A549 (cell line): ENCODE results near the gene ASB2. TPM values are rescaled to one million over a fixed set of nuclear protein-coding genes. Genes with fewer than 3 reads are reported as not detected.

Experiments used
- ATAC-seq, 2 experiments: fragments of 200-7000 bp in 1 of 2; fragments of >200 bp in 1 of 2; cut with Nextera tagmentation in 1 of 2; cut with Tn5 transposase in 1 of 2; 3 replicates each; pipeline versions ENCODE4 v1.8.0 to v1.9.1; 2018 to 2020; ENCODE audit warnings: mild to moderate bottlenecking in 1 of 2, moderate library complexity in 1 of 2
- CTCF ChIA-PET: fragments of 300-600 bp; sonication (Branson Sonifier 250); formaldehyde crosslinking; extraction: SDS; loops from one replicate; lab custom pipeline; 2021; ENCODE audit warnings: antibody characterized with exemption, inconsistent platforms; lab: Yijun Ruan, JAX
- POLR2A ChIA-PET: fragments of 350-600 bp; formaldehyde crosslinking; extraction: SDS; loops from one replicate; lab custom pipeline; 2021; ENCODE audit warnings: antibody characterized with exemption, inconsistent platforms; lab: Yijun Ruan, JAX
- DNase-seq, 2 experiments: peaks; one replicate each; pipeline versions ENCODE4 v3.0.0 to v3.0.0-alpha.2; 2011 to 2016; ENCODE audit warnings: low read depth in 1 of 2, low spot score in 1 of 2
- FAIRE-seq: peaks from 2 replicates; lab custom pipeline; 2011; peaks lifted over from hg19 to GRCh38; lab: Jason Lieb, UNC
- H3K27ac ChIP-seq, 2 experiments: fragments of >200 bp; sonication (Bioruptor Twin); formaldehyde crosslinking; 3 replicates each; pipeline ENCODE4 v1.5.1; 2016 to 2017
- H3K4me1 ChIP-seq: fragments of >200 bp; sonication (Bioruptor Twin); formaldehyde crosslinking; 3 replicates; pipeline ENCODE4 v1.6.1; 2016
- H3K4me2 ChIP-seq: fragments of >200 bp; sonication (Bioruptor Twin); formaldehyde crosslinking; 3 replicates; pipeline ENCODE4 v1.6.1; 2016
- H3K4me3 ChIP-seq: fragments of >200 bp; sonication (Bioruptor Twin); formaldehyde crosslinking; 3 replicates; pipeline ENCODE4 v1.5.1; 2016
- H3K9me3 ChIP-seq: fragments of >200 bp; sonication (Bioruptor Twin); formaldehyde crosslinking; 3 replicates; pipeline ENCODE4 v1.6.1; 2016
- CBX2 ChIP-seq: fragments of 200-600 bp; sonication (generic); IDR thresholded peaks from 2 replicates; pipeline ENCODE4 v1.6.1; 2016; ENCODE audit warnings: low read depth, mild to moderate bottlenecking, borderline replicate concordance
- CEBPB ChIP-seq, 2 experiments: fragments of >200 bp in 1 of 2; sonication (Bioruptor Twin) in 1 of 2; formaldehyde crosslinking in 1 of 2; IDR thresholded peaks; 2 replicates each; pipeline ENCODE4 v1.6.1; 2012 to 2016
- EP300 ChIP-seq, 2 experiments: fragments of >200 bp; sonication (Bioruptor Twin); formaldehyde crosslinking; IDR thresholded peaks; 2 replicates in 1 of 2; 3 replicates in 1 of 2; pipeline ENCODE4 v1.6.1; 2016 to 2017
- ESRRA ChIP-seq: fragments of 150-350 bp; IDR thresholded peaks from 2 replicates; pipeline ENCODE4 v1.6.1; 2014; ENCODE audit warnings: mild to moderate bottlenecking, low read length, borderline replicate concordance
- FOSL2 ChIP-seq, 2 experiments: fragments of 450-650 bp in 1 of 2; fragments of >200 bp in 1 of 2; sonication (Bioruptor Twin) in 1 of 2; formaldehyde crosslinking; IDR thresholded peaks; 2 replicates each; pipeline versions ENCODE4 v1.5.0 to v1.6.1; 2016 to 2020; ENCODE audit warnings: mild to moderate bottlenecking in 1 of 2, moderate library complexity in 1 of 2
- FOXS1 ChIP-seq: fragments of 250-450 bp; sonication (Bioruptor Pico); IDR thresholded peaks from 2 replicates; pipeline ENCODE4 v1.5.0; 2020; ENCODE audit warnings: mild to moderate bottlenecking, moderate library complexity
- GATA3 ChIP-seq: IDR thresholded peaks from 2 replicates; pipeline ENCODE4 v1.6.1; 2012; ENCODE audit warnings: borderline replicate concordance
- HES2 ChIP-seq: fragments of >200 bp; sonication (Bioruptor Twin); formaldehyde crosslinking; IDR thresholded peaks from 2 replicates; pipeline ENCODE4 v1.6.1; 2016
- HOXB5 ChIP-seq: fragments of 250-450 bp; sonication (Bioruptor Pico); IDR thresholded peaks from 2 replicates; pipeline ENCODE4 v1.5.0; 2020; ENCODE audit warnings: mild to moderate bottlenecking, moderate library complexity
- JUN ChIP-seq, 2 experiments: fragments of >200 bp; sonication (Bioruptor Twin); formaldehyde crosslinking; IDR thresholded peaks; 2 replicates in 1 of 2; 3 replicates in 1 of 2; pipeline ENCODE4 v1.6.1; 2016 to 2017
- JUNB ChIP-seq: fragments of >200 bp; sonication (Bioruptor Twin); formaldehyde crosslinking; IDR thresholded peaks from 2 replicates; pipeline ENCODE4 v1.6.1; 2016
- MAFK ChIP-seq: fragments of 450-650 bp; IDR thresholded peaks from 2 replicates; pipeline ENCODE4 v1.6.1; 2014; ENCODE audit not compliant: partially characterized antibody
- MYC ChIP-seq: IDR thresholded peaks from 2 replicates; pipeline ENCODE4 v1.6.1; 2012; ENCODE audit warnings: mild to moderate bottlenecking, inconsistent platforms, low read length, improper control_type of control experiment, borderline replicate concordance
- NPAS2 ChIP-seq: fragments of 250-450 bp; sonication (Bioruptor Pico); IDR thresholded peaks from 2 replicates; pipeline ENCODE4 v1.8.0; 2022; ENCODE audit warnings: mild to moderate bottlenecking, moderate library complexity, borderline replicate concordance
- RAD21 ChIP-seq, 2 experiments: fragments of >200 bp in 1 of 2; sonication (Bioruptor Twin) in 1 of 2; formaldehyde crosslinking in 1 of 2; IDR thresholded peaks in 1 of 2; conservative IDR thresholded peaks in 1 of 2; 2 replicates in 1 of 2; 3 replicates in 1 of 2; pipeline ENCODE4 v1.6.1; 2012 to 2018; ENCODE audit warnings: inconsistent platforms in 1 of 2
- RNF2 ChIP-seq: fragments of 200-600 bp; sonication (generic); IDR thresholded peaks from 2 replicates; pipeline ENCODE4 v1.6.1; 2016; ENCODE audit warnings: low read depth, mild to moderate bottlenecking, antibody characterized with exemption, moderate library complexity, borderline replicate concordance
- TFCP2L1 ChIP-seq: fragments of 250-450 bp; sonication (Bioruptor Pico); IDR thresholded peaks from 2 replicates; pipeline ENCODE4 v1.5.0; 2021; ENCODE audit warnings: mild to moderate bottlenecking
- ZC3H11A ChIP-seq: fragments of 450-650 bp; IDR thresholded peaks from 2 replicates; pipeline ENCODE4 v1.6.1; 2014; ENCODE audit warnings: antibody characterized with exemption, mild to moderate bottlenecking
- ZFP36 ChIP-seq: fragments of 450-650 bp; IDR thresholded peaks from 2 replicates; pipeline ENCODE4 v1.6.1; 2014; ENCODE audit warnings: borderline replicate concordance; ENCODE audit not compliant: partially characterized antibody
- WGBS: methylation state at CpG from one replicate; pipeline ENCODE4 v1.1.6; 2017; ENCODE audit errors: missing lambda C conversion rate; 5-methylcytosine and 5-hydroxymethylcytosine counted together
- polyA plus RNA-seq, 4 experiments: library from polyadenylated mRNA; depleted of rRNA in 3 of 4; stranded (reverse); fragments of >200 nt; fragmentation: RNase III in 1 of 4; extraction: RNeasy Plus Mini Kit Qiagen cat#74134 plus additional on column Dnase treatment in 1 of 4; gene quantifications; 2 replicates in 3 of 4; 3 replicates in 1 of 4; pipeline ENCODE4 v1.2.3, GENCODE V29; 2011 to 2017
- TF ChIP-seq, protein P1 (sequence below): IDR thresholded peaks from 2 replicates; pipeline ENCODE4 v1.6.1; 2012
- TF ChIP-seq, protein P2 (sequence below): fragments of >200 bp; sonication (Bioruptor Twin); formaldehyde crosslinking; IDR thresholded peaks from 3 replicates; pipeline ENCODE4 v1.5.1; 2016
- TF ChIP-seq, protein P3 (sequence below): fragments of 450-650 bp; IDR thresholded peaks from 2 replicates; pipeline ENCODE4 v1.6.1; 2014; ENCODE audit warnings: antibody characterized with exemption
- TF ChIP-seq, protein P4 (sequence below): fragments of >200 bp; sonication (Bioruptor Twin); formaldehyde crosslinking; IDR thresholded peaks from 3 replicates; pipeline ENCODE4 v1.6.1; 2016

Gene ASB2
- polyA plus RNA-seq, 2 of the 4 experiments (the other 2 are of a cell fraction): 0.03 to 0.10 TPM

- Histone ChIP-seq H3K27ac (peak overlapping the region in 1 of 2 experiments; percentile 36; a peak in 3 of 6 replicates), H3K4me2 (no peak overlapping the region), H3K4me3 (no peak overlapping the region), H3K9me3 (no peaks in the 10 kb centered on the region), H3K4me1 (peaks cover 31% of the 10 kb centered on the region)
- ChIA-PET POLR2A (no interaction called here), CTCF (interaction anchor here (1.2 to 25.8 kb wide), 5 partner anchors 10 to 219 kb away, joined by 5 to 601 read pairs (median 8); no protein-coding TSS in a partner anchor)
- ATAC-seq (no peak), FAIRE-seq (no peak), DNase-seq (no peak)
- TF ChIP-seq ZFP36 (no peak), ZC3H11A (peak; percentile 78)
- 93% methylated on average over 3 of the region's 3 CpGs for WGBS
Observed at GRCh38 chr14:93960774-93961438, 15.5 kb downstream of the ASB2 start.

DNA sequence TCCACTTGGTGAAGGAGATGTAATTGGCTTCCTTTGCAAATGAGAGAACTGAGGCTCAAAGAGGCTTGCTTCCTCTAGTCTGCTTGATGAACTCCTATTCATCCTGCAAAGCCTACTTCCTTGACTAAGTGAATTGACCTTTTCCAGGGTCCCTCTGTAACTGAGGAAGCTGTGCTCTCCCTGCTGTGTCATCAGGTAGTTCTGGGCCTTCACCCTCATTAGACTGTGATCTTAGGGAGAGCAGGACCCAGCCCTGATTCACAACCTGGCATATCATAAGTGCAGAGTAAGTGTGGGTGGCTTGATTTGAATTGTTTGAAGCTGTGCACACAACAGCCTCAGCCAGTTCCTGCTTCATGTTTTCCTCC is 16.3 kb downstream of the ASB2 start:
- FAIRE-seq (no peak), DNase-seq (no peak), ATAC-seq (peak in 1 of 2 experiments; percentile 2; a peak in 1 of 6 replicates)
- TF ChIP-seq MYC: no peak
- peak overlapping the region; percentile 64 for H3K4me2 ChIP-seq
- ChIA-PET CTCF (interaction anchor here (1.2 to 25.8 kb wide), 5 partner anchors 10 to 220 kb away, joined by 5 to 601 read pairs (median 8); no protein-coding TSS in a partner anchor), POLR2A (no interaction called here)
- peaks cover 23% of the 10 kb centered on the region for H3K4me1 ChIP-seq
- peak overlapping the region; percentile 56 to 81; a peak in 4 of 6 replicates for H3K27ac ChIP-seq
- H3K4me3 ChIP-seq: no peak overlapping the region
- no peaks in the 10 kb centered on the region for H3K9me3 ChIP-seq

DNA sequence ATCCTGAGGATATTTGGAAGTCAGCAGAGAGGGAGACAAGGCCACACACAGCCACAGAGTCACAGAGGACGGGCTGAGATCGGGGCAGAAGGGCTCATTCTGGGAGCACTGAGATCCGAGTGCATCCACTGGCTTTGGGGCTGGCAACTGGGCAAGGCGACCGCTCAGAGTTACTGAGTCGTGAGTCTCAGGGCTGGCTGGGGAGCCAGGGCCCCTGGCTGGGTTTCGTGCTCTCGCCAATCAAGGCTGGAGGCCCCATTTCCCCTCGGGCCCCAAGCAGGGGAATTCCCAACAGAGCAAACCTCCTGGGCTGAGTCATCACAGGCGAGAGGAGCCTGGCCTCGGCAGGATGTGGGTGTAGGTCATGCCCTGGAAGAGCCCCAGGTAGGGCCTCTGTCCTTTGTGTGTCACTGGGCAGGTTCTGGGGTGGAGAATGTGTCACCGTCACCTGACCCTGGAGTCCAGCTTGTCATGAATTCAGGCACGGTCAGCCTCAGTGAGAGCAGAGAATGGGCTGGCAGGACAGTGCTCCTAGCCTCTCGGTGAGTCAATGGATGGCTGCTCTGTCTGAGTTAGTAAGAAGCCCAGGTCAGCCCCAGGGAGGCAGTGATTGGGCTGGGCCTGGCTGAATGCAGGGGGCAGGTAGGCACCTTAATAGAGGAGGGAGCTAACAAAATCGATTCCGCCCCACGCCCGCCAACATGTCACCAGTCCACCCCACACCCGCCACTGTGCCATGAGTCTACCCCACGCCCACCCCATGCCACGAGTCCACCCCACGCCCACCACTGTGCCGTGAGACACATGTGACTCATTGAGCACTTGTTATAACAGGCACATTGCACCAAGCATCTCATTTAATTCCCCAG is 16.9 kb downstream of the ASB2 start:
- peak; percentile 90 to 92 for ATAC-seq
- DNase-seq: peak; percentile 85 to 92
- no peak for TF ChIP-seq HOXB5 (CRISPR knock-in tag)
- 0 out of 2 replicates have a peak, but pooled peaks have one; percentile 59 for TF ChIP-seq ESRRA
- no peak for TF ChIP-seq FOXS1 (CRISPR knock-in tag)
- TF ChIP-seq HES2: no peak
- TF ChIP-seq CEBPB (IDR thresholded peaks at IDR 0.05): 0 out of 4 replicates have a peak, but pooled peaks of 1 of the 2 experiments have one; percentile 11
- peak; percentile 75 for TF ChIP-seq FOSL2 (IDR thresholded peaks at IDR 0.05)
- TF ChIP-seq FOSL2 (CRISPR knock-in tag; IDR thresholded peaks at IDR 0.05): peak; percentile 89
- TF ChIP-seq JUN (IDR thresholded peaks at IDR 0.05): peak in 1 of 2 experiments; percentile 67; a peak in 3 of 5 replicates
- 0 out of 2 replicates have a peak, but pooled peaks have one; percentile 32 for TF ChIP-seq TFCP2L1
- TF ChIP-seq, protein P1, sequence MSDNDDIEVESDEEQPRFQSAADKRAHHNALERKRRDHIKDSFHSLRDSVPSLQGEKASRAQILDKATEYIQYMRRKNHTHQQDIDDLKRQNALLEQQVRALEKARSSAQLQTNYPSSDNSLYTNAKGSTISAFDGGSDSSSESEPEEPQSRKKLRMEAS: peak; percentile 77
- TF ChIP-seq, protein P2, sequence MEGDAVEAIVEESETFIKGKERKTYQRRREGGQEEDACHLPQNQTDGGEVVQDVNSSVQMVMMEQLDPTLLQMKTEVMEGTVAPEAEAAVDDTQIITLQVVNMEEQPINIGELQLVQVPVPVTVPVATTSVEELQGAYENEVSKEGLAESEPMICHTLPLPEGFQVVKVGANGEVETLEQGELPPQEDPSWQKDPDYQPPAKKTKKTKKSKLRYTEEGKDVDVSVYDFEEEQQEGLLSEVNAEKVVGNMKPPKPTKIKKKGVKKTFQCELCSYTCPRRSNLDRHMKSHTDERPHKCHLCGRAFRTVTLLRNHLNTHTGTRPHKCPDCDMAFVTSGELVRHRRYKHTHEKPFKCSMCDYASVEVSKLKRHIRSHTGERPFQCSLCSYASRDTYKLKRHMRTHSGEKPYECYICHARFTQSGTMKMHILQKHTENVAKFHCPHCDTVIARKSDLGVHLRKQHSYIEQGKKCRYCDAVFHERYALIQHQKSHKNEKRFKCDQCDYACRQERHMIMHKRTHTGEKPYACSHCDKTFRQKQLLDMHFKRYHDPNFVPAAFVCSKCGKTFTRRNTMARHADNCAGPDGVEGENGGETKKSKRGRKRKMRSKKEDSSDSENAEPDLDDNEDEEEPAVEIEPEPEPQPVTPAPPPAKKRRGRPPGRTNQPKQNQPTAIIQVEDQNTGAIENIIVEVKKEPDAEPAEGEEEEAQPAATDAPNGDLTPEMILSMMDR: no peak
- TF ChIP-seq MAFK: peak; percentile 30
- TF ChIP-seq RAD21 (conservative IDR thresholded peaks at IDR 0.05 in 1 of 2, IDR thresholded peaks at IDR 0.05 in 1 of 2): 0 out of 5 replicates have a peak, but pooled peaks of 1 of the 2 experiments have one; percentile 5
- TF ChIP-seq, protein P3, sequence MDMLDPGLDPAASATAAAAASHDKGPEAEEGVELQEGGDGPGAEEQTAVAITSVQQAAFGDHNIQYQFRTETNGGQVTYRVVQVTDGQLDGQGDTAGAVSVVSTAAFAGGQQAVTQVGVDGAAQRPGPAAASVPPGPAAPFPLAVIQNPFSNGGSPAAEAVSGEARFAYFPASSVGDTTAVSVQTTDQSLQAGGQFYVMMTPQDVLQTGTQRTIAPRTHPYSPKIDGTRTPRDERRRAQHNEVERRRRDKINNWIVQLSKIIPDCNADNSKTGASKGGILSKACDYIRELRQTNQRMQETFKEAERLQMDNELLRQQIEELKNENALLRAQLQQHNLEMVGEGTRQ: peak; percentile 70
- TF ChIP-seq EP300 (IDR thresholded peaks at IDR 0.05): peak in 1 of 2 experiments; percentile 70; a peak in 2 of 5 replicates
- no peak for TF ChIP-seq RNF2
- peak; percentile 75 for TF ChIP-seq JUNB
- no peak for TF ChIP-seq CBX2
- no peak for TF ChIP-seq NPAS2 (CRISPR knock-in tag)
- TF ChIP-seq, protein P4, sequence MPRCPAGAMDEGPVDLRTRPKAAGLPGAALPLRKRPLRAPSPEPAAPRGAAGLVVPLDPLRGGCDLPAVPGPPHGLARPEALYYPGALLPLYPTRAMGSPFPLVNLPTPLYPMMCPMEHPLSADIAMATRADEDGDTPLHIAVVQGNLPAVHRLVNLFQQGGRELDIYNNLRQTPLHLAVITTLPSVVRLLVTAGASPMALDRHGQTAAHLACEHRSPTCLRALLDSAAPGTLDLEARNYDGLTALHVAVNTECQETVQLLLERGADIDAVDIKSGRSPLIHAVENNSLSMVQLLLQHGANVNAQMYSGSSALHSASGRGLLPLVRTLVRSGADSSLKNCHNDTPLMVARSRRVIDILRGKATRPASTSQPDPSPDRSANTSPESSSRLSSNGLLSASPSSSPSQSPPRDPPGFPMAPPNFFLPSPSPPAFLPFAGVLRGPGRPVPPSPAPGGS: peak; percentile 79; the same call in 2 of the 3 replicates
- peak; percentile 53; the same call in 1 of the 2 replicates for TF ChIP-seq GATA3
- CTCF ChIA-PET: interaction anchor here (1.2 to 25.8 kb wide), 5 partner anchors 11 to 42 kb away, joined by 3 to 601 read pairs (median 8); no protein-coding TSS in a partner anchor
- peak overlapping the region; percentile 64 for H3K4me2 ChIP-seq
- FAIRE-seq: no peak
- H3K9me3 ChIP-seq: no peaks in the 10 kb centered on the region
- 34% methylated on average over 19 of the region's 23 CpGs for WGBS
- no peak overlapping the region for H3K4me3 ChIP-seq
- H3K27ac ChIP-seq: peak overlapping the region; percentile 56 to 81; a peak in 5 of 6 replicates
- H3K4me1 ChIP-seq: peaks cover 22% of the 10 kb centered on the region
- POLR2A ChIA-PET: no interaction called here
